ENCODE data around the gene THBS2. TPM values are rescaled to one million over a fixed set of nuclear protein-coding genes. Genes with fewer than 3 reads are reported as not detected.
"Not testable (repeated sequence)": the region's sequence is repeated elsewhere in the genome, so short reads cannot be mapped to it uniquely, and the experiment has no call there.

Gene THBS2
- total RNA-seq, 2 donors from 2014 or later = 16.2 to 24.5 TPM

DNA sequence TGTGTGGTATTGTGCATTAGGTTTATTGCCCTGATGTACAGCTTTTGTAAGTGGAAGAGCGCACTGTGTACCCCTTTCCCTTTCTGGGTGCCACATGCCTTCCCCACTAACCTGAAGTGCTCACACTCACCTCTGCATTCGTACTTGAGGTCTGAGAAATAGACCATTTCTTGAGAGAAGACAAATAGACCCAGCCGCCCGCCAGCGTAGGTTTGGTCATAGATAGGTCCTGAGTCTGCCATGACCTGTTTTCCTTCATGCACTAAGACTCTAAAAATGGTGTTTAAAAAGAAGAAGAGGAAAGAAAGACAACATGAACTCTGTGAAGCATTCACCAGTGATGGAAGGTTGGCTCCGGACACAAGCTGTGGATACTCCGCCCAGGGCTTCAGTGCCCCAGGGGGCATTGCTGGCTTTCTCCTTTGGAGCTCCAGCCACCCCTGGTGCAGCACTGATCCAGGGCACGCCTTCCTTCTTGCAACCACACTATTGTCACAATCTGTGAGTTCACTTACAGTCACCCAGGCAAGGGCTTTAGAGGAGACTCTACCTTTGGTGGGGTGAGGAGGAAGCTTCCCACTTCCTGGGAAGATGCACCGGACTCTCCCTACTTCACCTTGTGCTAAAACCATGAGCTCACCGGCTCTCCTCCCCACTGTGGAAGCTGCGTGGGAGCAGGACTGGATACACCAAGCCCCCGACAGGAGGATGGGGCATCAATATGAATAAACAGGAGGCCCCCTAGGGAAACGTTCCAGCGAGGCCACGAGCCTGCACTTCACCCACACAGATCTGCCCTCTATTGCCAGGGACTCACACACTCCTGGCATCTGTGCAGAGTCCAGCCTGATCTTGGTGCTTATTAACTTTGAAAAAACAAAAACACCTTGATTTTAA, 33.3 kb downstream of the THBS2 start:
- DNase-seq (ENCODE audit: low spot score) = no peak
- Histone ChIP-seq H3K27me3 (no peaks in the 10 kb centered on the region), H3K27ac (no peak overlapping the region), H3K9me3 (no peaks in the 10 kb centered on the region), H3K36me3 (peaks cover 37% of the 10 kb centered on the region), H3K4me1 (no peaks in the 10 kb centered on the region), H3K4me3 (no peak overlapping the region)
- TF ChIP-seq, protein P1, sequence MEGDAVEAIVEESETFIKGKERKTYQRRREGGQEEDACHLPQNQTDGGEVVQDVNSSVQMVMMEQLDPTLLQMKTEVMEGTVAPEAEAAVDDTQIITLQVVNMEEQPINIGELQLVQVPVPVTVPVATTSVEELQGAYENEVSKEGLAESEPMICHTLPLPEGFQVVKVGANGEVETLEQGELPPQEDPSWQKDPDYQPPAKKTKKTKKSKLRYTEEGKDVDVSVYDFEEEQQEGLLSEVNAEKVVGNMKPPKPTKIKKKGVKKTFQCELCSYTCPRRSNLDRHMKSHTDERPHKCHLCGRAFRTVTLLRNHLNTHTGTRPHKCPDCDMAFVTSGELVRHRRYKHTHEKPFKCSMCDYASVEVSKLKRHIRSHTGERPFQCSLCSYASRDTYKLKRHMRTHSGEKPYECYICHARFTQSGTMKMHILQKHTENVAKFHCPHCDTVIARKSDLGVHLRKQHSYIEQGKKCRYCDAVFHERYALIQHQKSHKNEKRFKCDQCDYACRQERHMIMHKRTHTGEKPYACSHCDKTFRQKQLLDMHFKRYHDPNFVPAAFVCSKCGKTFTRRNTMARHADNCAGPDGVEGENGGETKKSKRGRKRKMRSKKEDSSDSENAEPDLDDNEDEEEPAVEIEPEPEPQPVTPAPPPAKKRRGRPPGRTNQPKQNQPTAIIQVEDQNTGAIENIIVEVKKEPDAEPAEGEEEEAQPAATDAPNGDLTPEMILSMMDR (IDR thresholded peaks at IDR 0.05) = no peak

DNA sequence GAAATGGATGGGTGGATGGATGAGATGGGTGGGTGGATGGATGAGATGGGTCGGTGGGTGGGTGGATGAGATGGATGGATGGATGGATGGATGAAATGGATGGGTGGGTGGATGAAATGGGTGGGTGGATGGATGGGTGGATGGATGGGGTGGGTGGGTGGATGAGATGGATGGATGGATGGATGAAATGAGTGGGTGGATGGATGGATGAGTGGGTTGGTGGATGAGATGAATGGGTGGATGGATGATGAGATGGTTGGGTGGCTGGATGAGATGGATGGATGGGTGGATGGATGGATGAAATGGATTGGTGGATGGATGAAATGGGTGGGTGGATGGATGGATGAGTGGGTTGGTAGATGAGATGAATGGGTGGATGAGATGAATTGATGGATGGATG, 35.7 kb downstream of the THBS2 start:
- DNase-seq (ENCODE audit: low spot score) = no peak
- Histone ChIP-seq H3K36me3 (peaks cover 37% of the 10 kb centered on the region), H3K27ac (no peak overlapping the region), H3K4me1 (peaks cover 0 to 15% of the 10 kb centered on the region in 2 donors), H3K4me3 (no peak overlapping the region), H3K27me3 (no peaks in the 10 kb centered on the region), H3K9me3 (no peaks in the 10 kb centered on the region)
- TF ChIP-seq, protein P1 (IDR thresholded peaks at IDR 0.05) = no peak

DNA sequence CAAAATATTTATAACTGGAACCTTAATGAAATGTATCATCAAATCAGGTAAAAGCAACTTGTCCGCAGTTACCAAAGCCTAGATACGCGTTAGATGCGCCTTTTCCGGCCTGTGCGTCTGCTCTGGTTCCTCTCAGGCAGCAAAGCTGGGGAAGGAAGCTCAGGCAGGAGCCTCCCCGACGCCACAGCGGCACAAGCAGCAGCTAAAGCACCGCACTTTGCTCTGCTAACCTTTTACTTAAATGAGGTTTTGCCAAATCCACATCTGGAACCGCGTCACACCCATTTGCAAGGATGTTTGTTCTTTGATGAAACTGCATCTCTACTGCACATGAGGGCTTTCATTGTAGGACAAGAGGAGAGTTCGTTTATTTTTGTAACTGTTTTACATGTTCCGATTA, 36.8 kb downstream of the THBS2 start:
- no peaks in the 10 kb centered on the region for H3K9me3 ChIP-seq
- no peak overlapping the region for H3K4me3 ChIP-seq
- DNase-seq (ENCODE audit: low spot score) = no peak
- peaks cover 32% of the 10 kb centered on the region for H3K36me3 ChIP-seq
- H3K27me3 ChIP-seq = no peaks in the 10 kb centered on the region
- TF ChIP-seq, protein P1 (IDR thresholded peaks at IDR 0.05) = no peak
- peaks cover 0 to 15% of the 10 kb centered on the region in 2 donors for H3K4me1 ChIP-seq
- H3K27ac ChIP-seq = no peak overlapping the region

DNA sequence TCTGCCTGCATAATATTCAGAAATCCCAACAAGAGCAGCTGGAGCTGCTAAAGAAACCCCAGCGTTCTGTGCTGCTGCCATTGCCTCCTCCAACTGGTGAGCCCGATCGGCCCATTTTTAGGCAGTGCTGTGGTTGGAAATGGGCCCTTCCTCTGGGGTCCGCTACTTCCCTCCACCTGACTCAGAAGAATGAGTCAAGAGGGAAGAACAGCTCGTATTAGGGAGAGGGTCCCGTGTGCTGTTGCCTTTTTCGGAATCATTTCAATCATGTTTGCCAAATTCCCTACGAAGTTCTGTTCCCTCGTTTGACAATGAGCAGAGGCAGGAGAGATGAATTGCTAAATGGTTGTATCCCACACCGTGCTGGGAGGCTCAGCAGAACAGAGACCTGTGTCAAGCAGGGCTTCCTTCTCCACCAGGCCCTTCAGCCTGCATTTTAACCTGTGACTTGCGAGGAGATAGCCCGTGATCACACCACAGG, 38.4 kb downstream of the THBS2 start:
- no peaks in the 10 kb centered on the region for H3K27me3 ChIP-seq
- peaks cover 0 to 15% of the 10 kb centered on the region in 2 donors for H3K4me1 ChIP-seq
- H3K36me3 ChIP-seq = peaks cover 28% of the 10 kb centered on the region
- no peak for DNase-seq (ENCODE audit: low spot score)
- H3K4me3 ChIP-seq = no peak overlapping the region
- H3K27ac ChIP-seq = peak overlapping the region; percentile 90 to 92
- TF ChIP-seq, protein P1 (IDR thresholded peaks at IDR 0.05) = no peak
- no peaks in the 10 kb centered on the region for H3K9me3 ChIP-seq

DNA sequence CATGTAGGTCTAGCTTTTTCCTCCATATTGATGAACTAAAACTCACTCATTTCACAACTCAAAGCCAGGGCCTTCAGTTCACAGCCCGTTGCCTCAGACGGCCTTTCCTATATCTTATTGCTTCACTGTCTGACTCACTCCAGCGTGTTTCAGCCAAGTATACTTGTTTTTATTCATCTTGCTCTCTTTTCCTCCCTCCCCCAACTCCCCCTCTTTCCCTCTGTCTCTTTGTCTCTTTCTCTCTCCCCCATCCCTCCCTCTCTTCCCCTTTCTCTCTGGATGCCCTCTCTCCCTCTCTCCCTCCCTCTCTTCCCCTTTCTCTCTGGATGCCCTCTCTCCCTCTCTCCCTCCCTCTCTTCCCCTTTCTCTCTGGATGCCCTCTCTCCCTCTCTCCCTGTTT, 38.9 kb downstream of the THBS2 start:
- H3K4me3 ChIP-seq; H3K27me3 ChIP-seq; DNase-seq (ENCODE audit: low spot score); H3K9me3 ChIP-seq: not testable (repeated sequence)
- Histone ChIP-seq H3K4me1 (peaks cover 0 to 15% of the 10 kb centered on the region in 2 donors), H3K27ac (peak overlapping the region; percentile 90 to 92), H3K36me3 (peaks cover 24% of the 10 kb centered on the region)

DNA sequence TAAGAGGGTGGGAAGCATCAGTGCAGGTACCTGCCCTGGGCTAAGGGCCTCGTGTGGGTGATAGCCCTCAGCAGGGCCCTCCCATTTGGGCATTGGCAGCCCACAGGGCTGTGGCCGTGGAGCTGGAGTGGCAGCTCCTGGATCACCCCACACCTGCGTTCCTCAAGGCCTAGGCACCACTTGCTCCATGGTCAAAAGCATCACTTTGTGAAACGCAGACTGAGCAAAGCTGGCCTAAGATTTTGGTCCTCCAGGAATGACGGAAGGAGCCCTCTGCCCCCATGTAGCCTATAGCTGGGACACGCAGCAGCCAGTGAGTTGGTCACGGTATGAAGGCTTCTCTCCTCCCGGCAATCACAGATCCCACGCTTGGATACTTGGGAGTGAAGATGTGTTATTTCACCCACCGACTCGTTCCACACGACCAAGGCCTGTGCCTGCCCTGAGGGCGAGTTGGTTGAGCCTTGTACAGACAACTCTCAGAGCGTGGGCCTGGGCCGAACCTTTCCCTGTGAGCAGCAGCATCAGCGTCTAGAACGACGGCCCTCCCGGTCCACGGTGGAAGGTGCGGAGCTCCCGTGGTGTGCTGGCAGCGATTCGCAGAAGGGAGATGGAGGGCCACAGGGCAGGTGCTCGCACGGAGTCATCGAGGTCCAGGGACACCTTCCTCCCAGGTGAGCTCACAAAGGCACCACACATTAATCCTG, 39.7 kb downstream of the THBS2 start:
- TF ChIP-seq, protein P1 (IDR thresholded peaks at IDR 0.05) = no peak
- no peak for DNase-seq (ENCODE audit: low spot score)
- Histone ChIP-seq H3K27me3 (no peaks in the 10 kb centered on the region), H3K4me3 (peak overlapping the region in 1 of 2 donors; percentile 36), H3K9me3 (no peaks in the 10 kb centered on the region), H3K27ac (peak overlapping the region; percentile 90 to 92), H3K4me1 (peaks cover 0 to 15% of the 10 kb centered on the region in 2 donors), H3K36me3 (peaks cover 15% of the 10 kb centered on the region)
